A673 (cell line): Measurements from ENCODE around the gene SGSM2.

Experiments
- EZH2 ChIP-seq: fragments of 200-600 bp; sonication (generic); IDR thresholded peaks from 2 replicates; pipeline ENCODE4 v1.6.1; 2017; ENCODE audit warnings: borderline replicate concordance, low read depth, mild to moderate bottlenecking, mixed read lengths, antibody characterized with exemption, low read length; ENCODE audit not compliant: poor library complexity, severe bottlenecking
- TF ChIP-seq, protein P1 (sequence below): fragments of 300-800, 200-600 bp; sonication (generic); conservative IDR thresholded peaks from 2 replicates; pipeline ENCODE4 v1.5.1; 2017; ENCODE audit warnings: low read depth, mild to moderate bottlenecking, antibody characterized with exemption, low read length, moderate library complexity, mixed read lengths

DNA sequence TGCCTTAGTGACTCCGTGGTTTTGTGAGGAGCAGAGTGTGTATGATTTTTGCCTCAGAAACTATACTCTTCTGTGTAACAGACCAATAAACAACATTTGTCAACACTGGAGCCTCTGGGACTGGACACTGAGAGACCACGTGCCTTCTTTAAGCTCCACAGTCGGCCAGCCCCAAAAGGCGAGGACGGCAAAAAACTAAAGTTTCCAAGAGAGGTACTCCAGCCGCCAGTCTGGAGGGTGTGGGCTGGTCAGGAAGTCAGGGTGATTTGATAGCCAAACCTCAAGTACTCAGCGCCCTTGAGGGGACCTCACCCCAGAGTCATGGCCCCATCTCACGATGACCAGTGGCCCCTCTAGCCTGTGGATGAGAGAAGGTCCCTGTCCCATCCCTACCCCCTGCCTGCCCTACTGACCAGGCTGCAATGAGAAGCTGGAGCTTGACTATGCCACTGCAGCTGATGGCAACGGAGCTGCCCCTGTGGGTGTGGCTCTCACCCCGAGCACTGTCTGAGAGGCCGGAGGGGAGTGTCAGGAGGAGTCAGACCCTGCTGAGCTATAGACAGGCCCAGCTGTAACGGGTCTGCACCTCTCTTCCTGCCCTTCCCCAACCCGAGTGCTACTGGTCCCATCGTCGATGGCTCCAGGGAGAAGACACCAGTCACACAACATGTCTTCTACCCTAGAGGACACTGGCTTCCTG, 43.8 kb downstream of the SGSM2 start:
- TF ChIP-seq, protein P1, sequence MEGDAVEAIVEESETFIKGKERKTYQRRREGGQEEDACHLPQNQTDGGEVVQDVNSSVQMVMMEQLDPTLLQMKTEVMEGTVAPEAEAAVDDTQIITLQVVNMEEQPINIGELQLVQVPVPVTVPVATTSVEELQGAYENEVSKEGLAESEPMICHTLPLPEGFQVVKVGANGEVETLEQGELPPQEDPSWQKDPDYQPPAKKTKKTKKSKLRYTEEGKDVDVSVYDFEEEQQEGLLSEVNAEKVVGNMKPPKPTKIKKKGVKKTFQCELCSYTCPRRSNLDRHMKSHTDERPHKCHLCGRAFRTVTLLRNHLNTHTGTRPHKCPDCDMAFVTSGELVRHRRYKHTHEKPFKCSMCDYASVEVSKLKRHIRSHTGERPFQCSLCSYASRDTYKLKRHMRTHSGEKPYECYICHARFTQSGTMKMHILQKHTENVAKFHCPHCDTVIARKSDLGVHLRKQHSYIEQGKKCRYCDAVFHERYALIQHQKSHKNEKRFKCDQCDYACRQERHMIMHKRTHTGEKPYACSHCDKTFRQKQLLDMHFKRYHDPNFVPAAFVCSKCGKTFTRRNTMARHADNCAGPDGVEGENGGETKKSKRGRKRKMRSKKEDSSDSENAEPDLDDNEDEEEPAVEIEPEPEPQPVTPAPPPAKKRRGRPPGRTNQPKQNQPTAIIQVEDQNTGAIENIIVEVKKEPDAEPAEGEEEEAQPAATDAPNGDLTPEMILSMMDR: no peak
- TF ChIP-seq EZH2: no peak
